Parathyroid adenoma (tissue), 2 donors: ENCODE data around the gene ADM.

Source experiments
- H2AFZ ChIP-seq: fragments of 300-600 bp; sonication (generic); one replicate; pipeline ENCODE4 v1.7.0; 2017; ENCODE audit warnings: antibody characterized with exemption, mild to moderate bottlenecking
- H3K27ac ChIP-seq: fragments of 300-600 bp; sonication (generic); one replicate; pipeline ENCODE4 v1.7.0; 2017
- H3K27me3 ChIP-seq: fragments of 300-600 bp; sonication (generic); one replicate; pipeline ENCODE4 v1.7.0; 2017; ENCODE audit warnings: low read length; ENCODE audit not compliant: control insufficient read depth, insufficient read depth
- H3K36me3 ChIP-seq: fragments of 300-600 bp; sonication (generic); one replicate; pipeline ENCODE4 v1.7.0; 2017; ENCODE audit warnings: low read length; ENCODE audit not compliant: control insufficient read depth, insufficient read depth
- H3K4me1 ChIP-seq: fragments of 300-600 bp; sonication (generic); one replicate; pipeline ENCODE4 v1.7.0; 2017; ENCODE audit warnings: control low read depth
- H3K4me2 ChIP-seq: fragments of 300-600 bp; sonication (generic); one replicate; pipeline ENCODE4 v1.7.0; 2017; ENCODE audit warnings: low read length
- H3K4me3 ChIP-seq: fragments of 300-600 bp; sonication (generic); one replicate; pipeline ENCODE4 v1.7.0; 2017; ENCODE audit warnings: low read depth, low read length
- H3K79me2 ChIP-seq: fragments of 300-600 bp; sonication (generic); one replicate; pipeline ENCODE4 v1.7.0; 2017; ENCODE audit warnings: control low read depth
- H3K9ac ChIP-seq: fragments of 300-600 bp; sonication (generic); one replicate; pipeline ENCODE4 v1.7.0; 2017; ENCODE audit warnings: mild to moderate bottlenecking
- H3K9me3 ChIP-seq: fragments of 300-600 bp; sonication (generic); one replicate; pipeline ENCODE4 v1.7.0; 2017; ENCODE audit warnings: low read length; ENCODE audit not compliant: control insufficient read depth
- TF ChIP-seq, protein P1 (sequence below): fragments of 300-600 bp; sonication (generic); IDR thresholded peaks from one replicate; pipeline ENCODE4 v1.7.0; 2017; ENCODE audit warnings: antibody characterized with exemption, mild to moderate bottlenecking
- donor health status: primary hyperparathyroidism.

Gene ADM

GRCh38 chr11:10272132-10272531 lies 32.7 kb upstream of the ADM start:
- TF ChIP-seq, protein P1, sequence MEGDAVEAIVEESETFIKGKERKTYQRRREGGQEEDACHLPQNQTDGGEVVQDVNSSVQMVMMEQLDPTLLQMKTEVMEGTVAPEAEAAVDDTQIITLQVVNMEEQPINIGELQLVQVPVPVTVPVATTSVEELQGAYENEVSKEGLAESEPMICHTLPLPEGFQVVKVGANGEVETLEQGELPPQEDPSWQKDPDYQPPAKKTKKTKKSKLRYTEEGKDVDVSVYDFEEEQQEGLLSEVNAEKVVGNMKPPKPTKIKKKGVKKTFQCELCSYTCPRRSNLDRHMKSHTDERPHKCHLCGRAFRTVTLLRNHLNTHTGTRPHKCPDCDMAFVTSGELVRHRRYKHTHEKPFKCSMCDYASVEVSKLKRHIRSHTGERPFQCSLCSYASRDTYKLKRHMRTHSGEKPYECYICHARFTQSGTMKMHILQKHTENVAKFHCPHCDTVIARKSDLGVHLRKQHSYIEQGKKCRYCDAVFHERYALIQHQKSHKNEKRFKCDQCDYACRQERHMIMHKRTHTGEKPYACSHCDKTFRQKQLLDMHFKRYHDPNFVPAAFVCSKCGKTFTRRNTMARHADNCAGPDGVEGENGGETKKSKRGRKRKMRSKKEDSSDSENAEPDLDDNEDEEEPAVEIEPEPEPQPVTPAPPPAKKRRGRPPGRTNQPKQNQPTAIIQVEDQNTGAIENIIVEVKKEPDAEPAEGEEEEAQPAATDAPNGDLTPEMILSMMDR, result no peak
- Histone ChIP-seq H3K79me2 (peaks cover 3% of the 10 kb centered on the region), H3K27me3 (no peaks in the 10 kb centered on the region), H3K4me1 (no peaks in the 10 kb centered on the region), H2AFZ (no peak overlapping the region), H3K36me3 (no peaks in the 10 kb centered on the region), H3K27ac (no peak overlapping the region), H3K4me3 (no peak overlapping the region), H3K9ac (no peak overlapping the region), H3K4me2 (no peak overlapping the region), H3K9me3 (no peaks in the 10 kb centered on the region)

GRCh38 chr11:10273738-10274137 lies 31.1 kb upstream of the ADM start:
- Histone ChIP-seq H2AFZ (no peak overlapping the region), H3K4me3 (no peak overlapping the region), H3K27ac (no peak overlapping the region), H3K4me1 (no peaks in the 10 kb centered on the region), H3K27me3 (no peaks in the 10 kb centered on the region), H3K4me2 (no peak overlapping the region), H3K9ac (no peak overlapping the region), H3K36me3 (no peaks in the 10 kb centered on the region), H3K9me3 (no peaks in the 10 kb centered on the region), H3K79me2 (peaks cover 3% of the 10 kb centered on the region)
- TF ChIP-seq, protein P1, result no peak

- no peak overlapping the region for H3K4me3 ChIP-seq
- no peaks in the 10 kb centered on the region for H3K36me3 ChIP-seq
- no peaks in the 10 kb centered on the region for H3K4me1 ChIP-seq
- H2AFZ ChIP-seq, result no peak overlapping the region
- no peak overlapping the region for H3K9ac ChIP-seq
- no peak overlapping the region for H3K27ac ChIP-seq
- H3K27me3 ChIP-seq, result no peaks in the 10 kb centered on the region
- H3K9me3 ChIP-seq, result no peaks in the 10 kb centered on the region
- H3K4me2 ChIP-seq, result no peak overlapping the region
- no peaks in the 10 kb centered on the region for H3K79me2 ChIP-seq
- TF ChIP-seq, protein P1, result no peak
These were observed 30.1 kb upstream of the ADM start for GRCh38 chr11:10274726-10275125.

DNA sequence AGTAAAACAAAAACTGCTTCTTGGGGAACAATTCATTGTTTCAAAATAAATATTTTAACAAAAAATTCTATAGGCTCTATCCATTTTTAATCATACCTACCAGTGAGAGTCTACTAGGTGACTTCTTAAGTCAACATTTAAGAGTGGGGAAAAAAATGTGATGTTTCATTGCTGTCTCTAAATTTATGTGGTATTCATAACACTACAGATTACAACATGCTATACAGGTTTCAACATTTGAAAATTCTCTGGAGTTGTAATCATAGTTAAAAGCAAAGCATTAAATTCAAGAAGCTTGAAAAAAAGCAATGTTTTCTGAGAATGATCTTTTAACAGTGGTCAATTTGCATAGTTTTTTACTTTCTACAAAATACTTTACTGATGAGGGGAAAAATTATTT lies 29.2 kb upstream of the ADM start:
- Histone ChIP-seq H2AFZ (no peak overlapping the region), H3K36me3 (no peaks in the 10 kb centered on the region), H3K4me2 (no peak overlapping the region), H3K27ac (no peak overlapping the region), H3K9ac (no peak overlapping the region), H3K27me3 (no peaks in the 10 kb centered on the region), H3K9me3 (no peaks in the 10 kb centered on the region), H3K4me3 (no peak overlapping the region), H3K79me2 (no peaks in the 10 kb centered on the region), H3K4me1 (peaks cover 4% of the 10 kb centered on the region)
- TF ChIP-seq, protein P1, result no peak

DNA sequence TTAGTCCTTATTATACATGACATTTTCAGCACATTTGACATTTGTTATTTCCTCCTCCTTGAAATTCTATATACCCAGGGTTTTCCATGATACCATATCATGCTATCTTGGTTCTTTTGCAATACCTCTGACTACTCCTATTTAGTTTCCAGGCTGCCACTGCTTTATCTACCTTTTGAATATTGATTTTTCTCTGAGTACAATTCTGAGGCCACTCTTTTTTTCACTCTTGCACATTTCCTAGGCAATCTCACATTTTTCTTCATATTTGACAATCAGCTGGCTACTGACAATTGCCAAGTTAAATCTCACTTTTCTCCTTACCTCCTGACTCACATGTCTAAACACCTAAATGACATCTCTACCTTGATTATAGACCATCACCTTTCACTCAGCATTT lies 22.8 kb upstream of the ADM start:
- Histone ChIP-seq H3K4me1 (peaks cover 4% of the 10 kb centered on the region), H3K9me3 (no peaks in the 10 kb centered on the region), H2AFZ (no peak overlapping the region), H3K27ac (no peak overlapping the region), H3K4me2 (no peak overlapping the region), H3K4me3 (no peak overlapping the region), H3K79me2 (peaks cover 11% of the 10 kb centered on the region), H3K27me3 (no peaks in the 10 kb centered on the region), H3K9ac (no peak overlapping the region), H3K36me3 (no peaks in the 10 kb centered on the region)
- TF ChIP-seq, protein P1, result no peak
